ENCODE data around the gene RILPL2.

Gene RILPL2

GRCh38 chr12:123367511-123367910 is 69.0 kb downstream of the RILPL2 start:
- Histone ChIP-seq H3K36me3 (ENCODE audit: control insufficient read depth, low read depth, low read length) (no peaks in the 10 kb centered on the region), H3K4me3 (ENCODE audit: low read length) (no peak overlapping the region), H3K27ac (ENCODE audit: low read length) (no peak overlapping the region), H3K9ac (ENCODE audit: low read length) (no peak overlapping the region), H3K27me3 (ENCODE audit: control insufficient read depth, insufficient read depth, low read length) (peaks cover 3% of the 10 kb centered on the region), H3K9me3 (ENCODE audit: control insufficient read depth, low read depth, low read length) (no peaks in the 10 kb centered on the region), H3K4me1 (ENCODE audit: control insufficient read depth, low read depth, low read length) (no peaks in the 10 kb centered on the region)
